Peyer's patch (tissue), 4 donors: Measurements from ENCODE around the gene TBL1Y.

ENCODE experiments used
- CTCF ChIP-seq, 6 experiments: fragments of 450-650 bp in 4 of 6; fragments of 200-600 bp in 2 of 6; sonication (generic) in 1 of 6; IDR thresholded peaks; one replicate each; pipeline ENCODE4 v1.5.1; 2017 to 2019; ENCODE audit warnings: antibody characterized with exemption in 6 of 6, mild to moderate bottlenecking in 3 of 6, moderate library complexity in 1 of 6
- POLR2A ChIP-seq, 2 donors: fragments of 450-650 bp; IDR thresholded peaks; one replicate each; pipeline ENCODE4 v1.5.1; 2017; ENCODE audit warnings: antibody characterized with exemption in 2 of 2, mild to moderate bottlenecking in 2 of 2, moderate library complexity in 2 of 2

- no peak for TF ChIP-seq POLR2A (IDR thresholded peaks at IDR 0.05)
- no peak for TF ChIP-seq CTCF (IDR thresholded peaks at IDR 0.05)
Measured at GRCh38 chrY:6935497-6935896, 25.0 kb downstream of the TBL1Y start.
